Measurements from ENCODE around the gene ZNF23.

ZNF23 gene

DNA sequence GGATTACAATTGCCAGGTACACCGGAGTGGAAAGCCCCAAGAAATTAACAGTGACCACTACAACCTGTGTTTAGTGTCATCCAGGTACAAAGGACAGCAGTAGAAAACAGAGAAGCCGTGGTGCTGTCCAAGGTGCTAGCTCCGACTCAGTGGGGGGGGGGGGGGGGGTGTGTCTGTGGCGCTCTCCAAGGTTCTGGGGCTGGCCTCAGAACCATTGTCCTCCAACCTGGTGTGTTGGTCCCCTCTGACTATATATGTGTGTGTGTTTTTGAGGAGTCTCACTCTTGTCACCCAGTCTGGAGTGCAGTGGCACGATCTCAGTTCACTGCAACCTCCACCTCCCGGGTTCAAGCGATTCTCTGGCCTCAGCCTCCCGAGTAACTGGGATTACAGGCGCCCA lies 5.8 kb upstream of the ZNF23 start:
- DNase-seq (ENCODE audit: low read depth in 2 of 2), result no peak

DNA sequence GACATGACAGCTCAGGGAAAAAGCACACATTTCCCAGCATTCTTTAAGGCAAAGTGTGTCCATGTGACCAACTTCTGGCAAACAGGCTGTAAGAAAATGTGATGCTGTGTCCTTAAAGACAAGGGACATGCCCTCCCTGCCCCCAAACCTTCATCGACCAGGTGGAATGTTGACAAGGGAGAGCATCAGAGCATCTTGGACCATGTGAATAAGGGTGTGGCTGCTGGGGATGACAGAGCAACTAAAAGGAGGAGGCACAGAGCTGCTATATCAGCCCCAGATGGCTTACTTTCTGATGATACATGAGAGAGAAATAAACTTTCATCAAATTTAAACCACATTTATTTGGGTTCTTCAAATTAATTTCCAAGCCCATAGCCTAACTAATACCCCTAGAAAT lies 2.2 kb upstream of the ZNF23 start:
- no peak for DNase-seq (ENCODE audit: low read depth in 2 of 2)

DNA sequence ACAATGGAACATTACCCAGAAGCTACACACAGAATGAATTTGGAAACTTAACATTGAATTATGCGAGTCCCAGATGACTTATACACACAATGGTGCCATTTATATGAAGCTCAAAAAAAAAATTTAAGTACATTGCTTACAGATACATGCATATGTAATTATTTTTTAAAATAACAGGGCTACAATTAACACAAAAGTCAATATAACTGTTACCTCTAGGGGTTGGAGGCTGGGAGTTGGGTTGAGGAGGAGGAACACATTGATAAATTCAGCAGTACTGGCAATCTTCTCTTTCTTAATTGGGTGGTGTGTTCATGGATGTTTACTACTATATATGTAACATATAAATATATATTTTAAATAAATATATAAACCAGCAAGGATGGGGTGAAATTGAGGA lies 1.1 kb downstream of the ZNF23 start:
- DNase-seq (ENCODE audit: low read depth in 2 of 2), result no peak

DNA sequence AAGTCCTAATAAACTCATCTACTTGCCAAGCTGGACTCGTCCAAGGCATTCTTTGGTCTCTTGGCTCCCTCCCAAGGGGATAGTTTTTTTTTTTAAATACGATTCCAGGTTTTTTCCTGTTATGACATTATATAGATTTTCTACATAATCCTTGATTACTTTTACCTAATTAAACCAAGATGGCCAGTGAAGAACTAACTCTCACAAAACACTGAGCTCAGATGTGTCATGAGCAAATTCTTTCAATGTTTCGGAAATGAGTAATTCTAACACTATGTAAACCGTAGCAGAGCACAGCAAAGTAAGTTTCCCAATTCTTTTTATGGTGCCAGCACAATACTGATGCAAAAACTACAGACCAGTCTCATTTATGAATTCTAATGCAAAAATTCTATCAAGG lies 1.8 kb downstream of the ZNF23 start:
- DNase-seq (ENCODE audit: low read depth in 2 of 2), result no peak

DNA sequence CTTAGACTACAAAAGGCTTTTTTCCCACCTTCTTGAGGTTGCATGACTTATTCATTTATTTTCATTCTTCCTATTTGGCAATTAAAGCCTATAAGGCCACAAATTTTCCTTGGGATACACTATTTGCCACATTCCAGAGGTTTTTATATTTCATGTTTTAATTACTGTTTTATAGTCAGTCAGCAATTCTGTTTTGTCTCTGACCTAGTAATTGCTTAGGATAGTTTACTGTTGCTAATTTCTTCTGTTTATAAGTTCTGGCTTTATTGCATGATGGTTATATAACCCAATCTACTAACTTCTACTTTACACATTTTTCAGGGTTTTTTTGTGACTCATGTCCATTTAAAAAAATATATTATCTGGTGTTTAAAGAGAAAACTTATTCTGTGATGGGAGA lies 2.5 kb downstream of the ZNF23 start:
- DNase-seq (ENCODE audit: low read depth in 2 of 2), result no peak

DNA sequence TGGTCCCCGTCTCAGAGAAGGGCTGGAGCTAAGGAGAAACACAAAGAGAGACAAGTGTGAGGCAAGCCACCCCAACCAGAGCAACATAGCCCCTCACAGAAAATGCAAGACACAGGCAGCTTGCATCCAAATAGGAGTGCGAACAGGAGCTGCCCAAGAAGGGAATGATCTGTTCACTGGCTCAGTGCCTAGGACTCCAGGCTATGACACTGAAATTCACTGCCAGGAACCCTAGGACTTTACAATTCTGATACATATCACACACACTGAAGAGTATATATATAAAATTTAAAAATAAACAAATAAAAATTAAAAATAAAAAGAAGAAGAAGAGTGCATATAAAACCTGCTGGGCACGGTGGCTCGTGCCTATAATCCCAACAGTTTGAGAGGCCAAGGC lies 5.2 kb downstream of the ZNF23 start:
- DNase-seq (ENCODE audit: low read depth in 2 of 2), result no peak

DNA sequence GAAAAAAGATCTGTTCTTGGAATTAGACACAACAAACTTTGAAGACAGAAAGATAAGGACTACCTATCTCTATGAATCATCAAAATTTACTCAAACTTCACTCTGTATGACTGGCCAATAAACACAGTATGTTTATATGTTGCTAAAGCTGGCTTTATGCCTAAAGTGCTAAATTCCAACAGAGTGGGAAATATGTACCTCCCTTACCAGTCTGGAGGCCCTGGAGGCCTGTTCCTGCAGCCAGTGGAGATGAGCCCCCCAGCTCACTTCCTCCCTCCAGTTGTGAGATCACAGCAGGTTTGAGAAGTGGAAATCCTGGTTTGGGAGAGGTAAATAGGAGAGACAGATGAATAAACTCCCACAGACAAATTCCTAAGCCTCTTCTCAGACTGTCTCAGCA lies 9.0 kb downstream of the ZNF23 start:
- DNase-seq (ENCODE audit: low read depth in 2 of 2), result no peak

DNA sequence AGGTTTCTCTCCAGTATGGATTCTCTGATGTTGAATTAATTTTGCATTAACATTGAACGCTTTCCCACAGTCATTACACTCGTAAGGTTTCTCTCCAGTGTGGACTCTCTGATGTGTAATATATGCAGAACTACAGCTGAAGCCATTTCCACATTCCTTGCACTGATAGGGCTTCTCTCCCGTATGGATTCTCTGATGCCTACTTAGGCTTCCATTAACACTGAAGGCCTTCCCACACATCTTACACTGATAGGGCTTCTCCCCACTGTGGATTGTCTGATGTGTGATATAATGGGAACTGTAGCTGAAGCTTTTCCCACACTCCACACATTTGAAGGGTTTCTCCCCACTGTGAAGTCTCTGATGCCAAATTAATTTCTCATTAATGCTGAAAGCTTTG lies 13.0 kb downstream of the ZNF23 start:
- no peak for DNase-seq (ENCODE audit: low read depth in 2 of 2)

DNA sequence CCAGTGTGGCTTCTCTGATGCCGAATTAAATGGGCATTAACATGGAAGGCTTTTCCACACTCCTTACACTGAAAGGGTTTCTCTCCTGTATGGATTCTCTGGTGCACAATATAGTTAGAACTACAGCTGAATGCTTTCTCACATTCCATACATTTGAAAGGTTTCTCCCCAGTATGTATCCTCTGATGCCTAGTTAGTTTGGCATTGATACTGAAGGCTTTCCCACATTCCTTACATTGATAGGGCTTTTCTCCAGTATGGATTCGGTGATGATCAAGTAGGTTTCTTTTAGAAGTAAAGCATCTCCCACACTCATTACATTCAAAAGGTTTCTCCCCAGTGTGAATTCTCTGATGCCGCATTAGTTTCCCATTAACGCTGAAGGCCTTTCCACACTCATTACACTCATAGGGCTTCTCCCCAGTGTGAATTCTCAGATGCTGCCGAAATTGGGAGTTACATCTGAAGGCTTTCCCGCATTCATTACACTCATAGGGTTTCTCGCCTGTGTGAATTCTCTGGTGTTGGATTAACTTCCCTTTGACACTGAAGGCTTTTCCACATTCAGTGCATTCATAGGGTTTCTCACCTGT lies 13.7 kb downstream of the ZNF23 start:
- DNase-seq (ENCODE audit: low read depth in 2 of 2), result no peak

DNA sequence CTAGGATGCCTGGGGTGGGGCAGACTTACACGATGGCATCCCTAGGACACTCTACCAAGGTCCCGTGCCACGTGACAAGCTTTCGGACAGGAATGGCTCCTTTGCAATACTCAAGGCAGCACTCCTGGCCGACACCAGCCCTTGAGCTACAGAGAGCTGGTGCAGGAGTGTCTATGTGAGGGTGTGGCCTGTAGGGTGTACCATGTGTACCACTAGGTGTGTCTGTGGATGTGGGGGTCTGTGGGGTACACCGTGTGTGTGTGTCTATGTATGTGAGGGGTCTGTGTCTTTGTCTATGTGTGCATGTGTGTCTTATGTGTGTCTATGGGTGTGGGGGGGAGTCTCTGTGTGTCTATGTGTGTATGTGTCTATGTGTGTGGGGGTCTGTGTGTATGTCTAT lies 18.3 kb downstream of the ZNF23 start:
- DNase-seq (ENCODE audit: low read depth in 2 of 2), result no peak

DNA sequence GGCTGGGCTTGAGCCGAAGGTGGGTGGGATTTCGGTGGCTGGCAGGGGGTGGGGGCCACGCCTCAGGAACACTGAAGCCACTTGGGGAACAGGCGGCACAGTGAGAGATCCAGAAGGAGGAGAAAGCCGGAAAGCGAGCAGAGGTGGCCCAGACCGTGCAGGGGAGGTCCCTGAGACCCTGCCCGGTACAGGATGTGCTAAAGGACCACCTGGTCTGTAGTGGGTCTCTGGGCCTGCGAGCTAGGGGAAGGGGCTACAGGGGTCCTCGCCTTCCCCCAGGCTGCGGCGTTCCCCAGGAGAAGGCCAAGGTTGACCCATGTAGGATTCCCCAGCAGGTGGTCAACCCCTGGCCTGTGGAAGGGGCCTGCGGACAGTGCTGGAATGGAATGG lies 20.0 kb downstream of the ZNF23 start, which contains the start of gene TLE7:
TSS of gene TLE7 (minus strand) at position 4 of the 390 bp plus-strand sequence. CDS start 8,730 bp downstream, outside the sequence.
- DNase-seq (ENCODE audit: low read depth in 2 of 2), result no peak

DNA sequence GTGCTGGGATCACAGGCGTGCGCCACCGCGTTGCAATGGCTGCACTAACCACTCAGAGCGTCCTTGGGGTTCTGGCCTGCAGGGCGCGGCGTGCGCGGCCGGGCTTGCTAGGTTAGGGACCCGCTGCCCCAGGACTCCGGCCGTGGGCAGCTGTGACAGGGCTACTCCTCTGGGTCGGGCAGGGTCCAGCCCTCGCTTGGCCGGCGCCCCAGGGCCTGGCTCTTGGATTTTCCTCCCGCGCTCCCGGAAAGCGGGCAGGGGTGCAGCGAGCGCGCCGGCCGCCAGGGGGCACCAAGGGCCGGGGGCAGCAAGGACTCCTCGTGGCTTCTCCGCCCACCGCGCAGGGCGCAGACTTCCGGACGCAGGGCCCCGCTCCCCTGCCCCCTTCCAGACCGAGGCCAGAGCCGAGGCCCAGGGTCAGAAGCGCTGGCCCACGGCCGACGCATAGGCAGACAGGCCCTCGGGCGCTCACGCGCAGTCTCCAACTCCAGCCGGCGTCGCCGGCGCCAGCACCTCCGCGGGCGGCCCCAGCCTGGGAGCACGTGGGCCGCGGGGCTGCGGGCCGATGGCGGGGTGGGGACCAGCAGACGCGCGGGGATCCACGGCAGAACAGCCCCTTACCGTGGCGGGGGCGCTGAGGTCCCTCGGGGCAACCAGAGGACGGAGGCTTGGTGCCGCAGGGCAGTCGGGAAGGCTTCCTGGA lies 20.5 kb downstream of the ZNF23 start:
- DNase-seq (ENCODE audit: low read depth in 2 of 2), result no peak

DNA sequence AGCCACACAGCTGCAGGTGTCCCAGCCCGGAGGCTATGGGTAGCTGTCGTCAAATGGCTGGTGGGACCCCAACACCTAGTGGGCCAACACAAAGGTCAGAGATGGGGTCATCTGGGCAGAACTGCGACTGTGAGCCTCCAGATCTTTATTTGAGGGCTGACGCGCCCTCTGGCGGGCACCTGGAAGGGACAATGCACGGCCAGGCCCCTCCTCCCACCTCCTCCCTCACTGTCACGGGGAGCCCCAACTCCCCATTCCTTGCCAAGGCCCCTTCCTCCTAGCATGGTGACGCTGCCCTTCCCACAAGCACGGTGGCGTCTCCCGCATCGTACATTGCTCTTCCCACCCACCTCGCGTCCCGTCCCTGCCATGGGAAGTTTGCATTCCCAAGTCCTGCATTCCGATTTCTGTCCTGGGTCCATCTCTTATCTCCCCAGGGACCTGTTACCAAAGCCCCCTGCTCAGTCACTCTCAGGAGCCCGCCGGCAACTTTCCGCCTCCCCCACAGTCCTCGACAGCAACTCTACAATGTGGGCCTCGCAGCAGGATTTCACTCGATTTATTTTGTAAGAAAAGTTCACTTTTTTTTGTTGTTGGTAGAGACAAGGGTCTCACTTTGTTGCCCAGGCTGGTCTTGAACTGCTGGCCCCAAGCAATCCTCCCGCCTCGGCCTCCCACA lies 21.2 kb downstream of the ZNF23 start:
- DNase-seq (ENCODE audit: low read depth in 2 of 2), result no peak

DNA sequence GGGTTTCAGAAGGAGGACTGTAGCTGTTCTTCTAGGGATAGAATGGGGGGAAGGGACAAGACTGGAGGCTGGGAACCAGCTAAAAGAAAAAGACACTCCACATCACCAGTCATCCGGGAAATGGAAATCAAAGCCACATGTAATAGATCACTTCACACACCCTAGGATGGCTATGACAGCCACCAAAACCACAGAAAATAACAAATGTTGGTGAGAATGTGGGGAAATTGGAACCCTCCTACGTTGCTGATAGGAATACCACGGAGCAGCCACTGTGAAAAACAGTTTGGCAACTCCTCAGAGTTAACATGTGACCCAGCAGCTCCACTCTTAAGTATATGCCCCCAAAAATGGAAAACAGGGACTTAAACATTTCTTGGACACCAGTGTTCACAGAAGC lies 22.5 kb downstream of the ZNF23 start:
- DNase-seq (ENCODE audit: low read depth in 2 of 2), result no peak

DNA sequence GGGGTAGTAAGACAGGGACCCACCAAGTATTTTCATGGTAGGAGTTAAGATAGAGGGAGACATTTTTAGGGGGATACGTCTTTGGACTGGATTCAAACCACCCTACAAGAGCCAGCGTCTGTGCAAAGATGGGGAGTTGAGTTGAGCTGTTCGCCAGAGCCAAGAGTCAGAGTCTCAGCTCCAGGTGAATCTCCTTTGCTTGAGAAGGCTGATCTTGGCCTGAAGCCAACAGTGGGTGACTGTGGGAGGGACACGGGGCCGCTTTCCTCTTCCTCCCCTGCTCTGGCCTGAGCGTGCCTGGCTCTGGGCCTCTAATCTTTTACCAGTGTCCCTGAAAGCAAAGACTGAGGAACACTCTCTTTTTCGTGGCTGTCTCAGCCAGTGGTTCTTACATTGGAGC lies 25.6 kb downstream of the ZNF23 start:
- no peak for DNase-seq (ENCODE audit: low read depth in 2 of 2)

DNA sequence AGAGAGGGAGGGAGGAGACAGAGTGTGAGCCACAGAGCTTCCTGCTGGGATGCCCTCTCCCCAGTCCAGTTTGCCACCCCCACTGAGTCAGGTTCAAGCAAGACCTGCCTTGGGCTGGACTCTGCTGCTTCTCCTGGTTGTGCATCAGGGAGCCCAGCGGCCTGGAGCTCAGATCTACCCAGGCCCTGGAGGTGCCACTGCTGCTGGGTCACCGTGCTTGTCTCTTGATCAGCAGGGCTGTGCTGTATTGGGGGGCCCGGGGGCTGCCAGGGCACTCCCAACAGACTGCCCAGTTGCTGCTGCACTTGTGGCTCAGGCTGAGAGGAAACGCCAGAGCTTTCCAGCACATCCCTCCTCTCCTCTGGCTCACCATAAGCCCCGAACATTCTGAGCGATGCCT lies 29.1 kb downstream of the ZNF23 start:
- no peak for DNase-seq (ENCODE audit: low read depth in 2 of 2)

DNA sequence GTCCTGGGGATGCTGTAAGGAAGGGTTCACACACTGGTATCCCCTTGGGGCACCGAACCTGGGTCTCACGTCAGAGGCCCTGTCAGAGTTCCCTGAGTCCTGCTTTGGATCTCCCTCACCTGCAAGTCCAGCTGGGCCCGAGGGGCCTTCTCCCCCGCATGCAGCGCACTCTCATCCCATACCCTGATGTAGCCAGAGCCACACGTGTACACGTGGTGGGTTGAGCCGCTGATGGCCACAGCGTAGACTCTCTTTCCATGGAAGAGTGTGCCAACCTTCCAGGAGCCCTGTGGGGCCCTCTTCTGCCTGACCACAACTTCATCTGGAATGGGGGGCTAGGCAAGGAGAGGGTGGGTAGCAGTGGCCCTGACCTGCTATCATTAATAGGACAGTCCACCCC lies 30.1 kb downstream of the ZNF23 start:
- no peak for DNase-seq (ENCODE audit: low read depth in 2 of 2)

DNA sequence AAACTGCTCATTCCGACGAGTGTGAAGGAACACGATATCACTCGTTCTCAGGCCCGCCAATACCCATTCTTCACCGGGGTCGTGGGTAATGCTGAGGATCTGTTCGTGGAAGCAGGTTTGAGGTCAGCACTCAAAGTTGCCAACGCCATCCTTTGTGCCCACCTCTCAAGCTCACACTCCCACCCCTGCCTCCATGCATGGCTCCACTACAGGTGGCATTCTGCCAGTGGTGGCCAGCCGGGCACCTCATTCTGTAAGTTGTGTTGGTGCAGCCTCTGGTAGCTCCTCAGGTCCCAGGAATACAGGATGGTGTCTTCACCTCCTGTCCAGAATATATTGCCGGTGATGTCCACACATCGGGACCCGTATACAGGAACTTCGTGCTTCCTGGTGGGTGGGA lies 30.9 kb downstream of the ZNF23 start:
- no peak for DNase-seq (ENCODE audit: low read depth in 2 of 2)

DNA sequence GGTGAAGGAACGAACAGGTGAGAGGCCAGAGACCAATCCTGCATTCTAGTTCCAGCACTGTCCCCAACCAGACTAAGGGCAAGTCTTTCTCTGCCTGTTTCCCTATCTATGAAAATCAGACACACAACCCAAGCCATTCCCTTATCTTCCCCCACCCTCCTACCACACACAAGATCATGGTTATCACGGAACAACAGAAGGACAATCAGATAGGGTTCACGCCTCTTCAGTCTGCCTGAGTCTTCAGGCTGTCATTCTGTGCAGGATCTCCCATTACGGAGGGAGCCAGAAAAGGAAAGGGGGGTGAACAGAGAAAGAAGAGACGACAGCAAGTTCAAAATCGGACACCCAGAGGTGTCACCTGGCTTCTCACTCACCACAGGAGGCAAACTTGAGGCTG lies 31.3 kb downstream of the ZNF23 start:
- DNase-seq (ENCODE audit: low read depth in 2 of 2), result no peak

DNA sequence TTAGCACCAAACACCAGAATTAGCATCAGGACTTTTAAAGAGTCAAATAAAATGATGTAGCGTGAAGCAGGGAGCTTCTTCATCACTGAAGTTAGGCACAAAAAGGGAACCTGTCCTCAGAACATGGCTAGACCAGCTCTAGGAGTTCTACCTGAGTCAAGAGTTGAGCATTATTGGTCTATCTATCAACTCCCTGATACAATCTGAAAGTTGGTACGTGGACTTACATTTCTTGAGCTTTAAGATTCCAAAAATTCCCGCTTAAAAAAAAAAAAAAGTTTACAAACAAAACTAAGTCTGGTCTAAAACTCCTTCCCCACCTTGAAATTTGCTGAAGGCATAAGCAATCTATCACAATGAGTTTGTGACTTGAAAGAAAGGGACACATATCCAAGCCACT lies 32.5 kb downstream of the ZNF23 start:
- DNase-seq (ENCODE audit: low read depth in 2 of 2), result no peak

DNA sequence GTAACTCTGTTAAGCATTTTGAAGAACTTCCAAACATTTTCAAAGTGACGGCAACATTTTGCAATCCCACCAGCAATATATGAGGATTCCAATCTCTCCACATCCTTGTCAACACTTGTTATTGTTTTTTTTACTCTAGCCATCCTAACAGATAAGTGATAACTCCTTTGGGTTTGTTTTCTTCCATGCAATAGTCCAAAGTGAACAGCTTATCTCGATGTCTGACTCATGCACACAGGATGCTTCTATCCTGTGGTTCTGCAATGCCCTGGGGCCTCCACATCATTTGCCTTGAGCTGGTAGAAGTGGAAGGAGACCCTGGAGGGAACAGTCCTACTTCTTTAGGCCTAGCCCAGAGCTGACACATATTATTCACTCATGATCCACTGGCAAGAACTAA lies 33.2 kb downstream of the ZNF23 start:
- DNase-seq (ENCODE audit: low read depth in 2 of 2), result no peak

DNA sequence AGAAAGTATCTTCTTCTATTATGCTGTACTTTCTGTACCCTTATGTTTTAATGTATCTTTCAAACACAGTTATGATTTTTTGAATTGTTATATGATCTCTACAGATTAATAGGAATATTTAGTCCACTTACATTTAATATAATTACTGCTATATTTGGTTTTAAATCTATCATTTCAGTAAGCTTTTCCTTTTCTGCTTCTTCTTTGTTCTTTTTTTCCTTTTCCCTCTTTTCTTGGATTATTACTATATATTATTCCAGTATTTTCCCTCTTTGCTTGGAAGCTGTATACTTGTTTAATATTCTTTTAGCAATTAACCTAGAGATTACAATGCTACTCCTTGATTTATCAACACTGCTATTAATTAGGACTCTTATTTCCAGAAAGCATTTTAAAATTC lies 33.7 kb downstream of the ZNF23 start:
- DNase-seq (ENCODE audit: low read depth in 2 of 2), result no peak

DNA sequence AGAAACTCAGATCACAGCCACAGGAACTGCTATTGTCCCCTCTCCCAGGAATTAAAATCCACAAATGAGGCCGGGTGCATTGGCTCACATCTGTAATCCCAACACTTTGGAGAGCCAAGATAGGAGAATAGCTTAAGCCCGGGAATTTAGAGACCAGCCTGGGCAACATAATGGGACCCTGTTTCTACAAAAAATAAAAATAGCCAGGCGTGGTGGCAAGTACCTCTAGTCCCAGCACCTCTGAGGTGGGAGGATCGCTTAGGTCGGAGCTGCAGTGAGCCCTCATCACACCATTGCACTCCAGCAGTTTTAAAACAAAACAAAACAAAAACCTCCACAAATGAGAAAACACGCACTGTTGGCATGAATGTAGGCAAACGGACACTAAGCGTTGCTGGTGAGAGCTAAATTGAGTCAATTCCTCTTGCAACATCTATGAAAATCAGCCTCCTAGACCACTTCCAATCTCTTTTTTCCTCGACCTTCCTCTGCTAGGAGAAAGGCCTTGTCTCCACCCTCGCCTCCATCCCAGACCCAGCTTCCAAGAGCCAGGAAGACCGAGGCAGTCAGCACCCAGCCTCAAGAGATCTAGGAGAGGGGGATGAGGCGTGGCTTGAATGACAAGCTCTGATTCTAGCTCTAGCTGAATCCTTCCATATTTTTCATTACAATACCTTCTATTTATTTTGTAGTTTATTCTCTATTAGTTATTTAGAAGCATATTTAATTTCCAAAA lies 35.0 kb downstream of the ZNF23 start:
- DNase-seq (ENCODE audit: low read depth in 2 of 2), result no peak
